ENCODE measurements around the gene S100A12.

Gene S100A12

GRCh38 chr1:153341431-153341934 is 33.9 kb downstream of the S100A12 start:
- Histone ChIP-seq H3K9me3 (ENCODE audit: control insufficient read depth, insufficient read depth, low read length) (no peaks in the 10 kb centered on the region), H3K4me3 (ENCODE audit: low read length) (no peak overlapping the region), H3K9me2 (replicated peaks; ENCODE audit: control insufficient read depth, low read length) (no peaks in the 10 kb centered on the region), H4K20me1 (ENCODE audit: control insufficient read depth, insufficient read depth, low read depth, low read length) (no peaks in the 10 kb centered on the region), H3K27me3 (ENCODE audit: control insufficient read depth, low read length) (peaks cover 15% of the 10 kb centered on the region), H3K27ac (ENCODE audit: low read depth, low read length) (no peak overlapping the region), H3K4me2 (ENCODE audit: low read length) (no peak overlapping the region), H3F3A (ENCODE audit: control insufficient read depth, insufficient read depth) (no peaks in the 10 kb centered on the region), H3K36me3 (ENCODE audit: control insufficient read depth, low read length) (no peaks in the 10 kb centered on the region), H3K79me2 (ENCODE audit: control insufficient read depth, low read length) (no peaks in the 10 kb centered on the region), H3K4me1 (ENCODE audit: control insufficient read depth, low read length) (no peaks in the 10 kb centered on the region)
- TF ChIP-seq EZH2phosphoT487 (IDR thresholded peaks at IDR 0.05; ENCODE audit: borderline replicate concordance, low read length), result no peak
- TF ChIP-seq, protein P1, sequence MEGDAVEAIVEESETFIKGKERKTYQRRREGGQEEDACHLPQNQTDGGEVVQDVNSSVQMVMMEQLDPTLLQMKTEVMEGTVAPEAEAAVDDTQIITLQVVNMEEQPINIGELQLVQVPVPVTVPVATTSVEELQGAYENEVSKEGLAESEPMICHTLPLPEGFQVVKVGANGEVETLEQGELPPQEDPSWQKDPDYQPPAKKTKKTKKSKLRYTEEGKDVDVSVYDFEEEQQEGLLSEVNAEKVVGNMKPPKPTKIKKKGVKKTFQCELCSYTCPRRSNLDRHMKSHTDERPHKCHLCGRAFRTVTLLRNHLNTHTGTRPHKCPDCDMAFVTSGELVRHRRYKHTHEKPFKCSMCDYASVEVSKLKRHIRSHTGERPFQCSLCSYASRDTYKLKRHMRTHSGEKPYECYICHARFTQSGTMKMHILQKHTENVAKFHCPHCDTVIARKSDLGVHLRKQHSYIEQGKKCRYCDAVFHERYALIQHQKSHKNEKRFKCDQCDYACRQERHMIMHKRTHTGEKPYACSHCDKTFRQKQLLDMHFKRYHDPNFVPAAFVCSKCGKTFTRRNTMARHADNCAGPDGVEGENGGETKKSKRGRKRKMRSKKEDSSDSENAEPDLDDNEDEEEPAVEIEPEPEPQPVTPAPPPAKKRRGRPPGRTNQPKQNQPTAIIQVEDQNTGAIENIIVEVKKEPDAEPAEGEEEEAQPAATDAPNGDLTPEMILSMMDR (IDR thresholded peaks at IDR 0.05; ENCODE audit: low read depth, low read length, poor library complexity, severe bottlenecking), result no peak

DNA sequence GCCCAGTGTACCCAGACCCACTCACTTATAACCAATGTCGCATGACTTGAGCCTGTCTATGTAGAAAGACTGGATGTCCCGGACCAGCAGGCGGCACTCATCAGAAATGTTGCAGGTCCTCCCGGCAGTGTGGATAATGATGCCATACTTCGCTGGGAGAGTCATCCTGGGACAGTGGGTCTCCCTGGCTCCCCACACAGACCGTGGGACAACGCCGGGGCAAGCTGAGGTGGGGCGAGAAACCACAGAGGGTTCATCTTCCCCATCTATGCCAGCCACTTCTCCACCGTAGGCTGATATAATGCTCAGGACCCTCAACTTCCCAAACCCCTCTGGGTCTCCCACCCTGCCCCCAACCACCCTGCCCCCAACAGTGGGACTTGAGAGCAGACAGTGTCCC is 35.1 kb downstream of the S100A12 start:
- Histone ChIP-seq H3K4me2 (ENCODE audit: low read length) (no peak overlapping the region), H3K9me3 (ENCODE audit: control insufficient read depth, insufficient read depth, low read length) (no peaks in the 10 kb centered on the region), H3K4me1 (ENCODE audit: control insufficient read depth, low read length) (no peaks in the 10 kb centered on the region), H3K79me2 (ENCODE audit: control insufficient read depth, low read length) (no peaks in the 10 kb centered on the region), H3K27me3 (ENCODE audit: control insufficient read depth, low read length) (peaks cover 9% of the 10 kb centered on the region), H4K20me1 (ENCODE audit: control insufficient read depth, insufficient read depth, low read depth, low read length) (no peaks in the 10 kb centered on the region), H3K36me3 (ENCODE audit: control insufficient read depth, low read length) (no peaks in the 10 kb centered on the region), H3K9me2 (replicated peaks; ENCODE audit: control insufficient read depth, low read length) (no peaks in the 10 kb centered on the region), H3K4me3 (ENCODE audit: low read length) (no peak overlapping the region), H3K27ac (ENCODE audit: low read depth, low read length) (no peak overlapping the region), H3F3A (ENCODE audit: control insufficient read depth, insufficient read depth) (no peaks in the 10 kb centered on the region)
- no peak for TF ChIP-seq EZH2phosphoT487 (IDR thresholded peaks at IDR 0.05; ENCODE audit: borderline replicate concordance, low read length)
- TF ChIP-seq, protein P1 (IDR thresholded peaks at IDR 0.05; ENCODE audit: low read depth, low read length, poor library complexity, severe bottlenecking), result no peak

GRCh38 chr1:153339802-153340201 is 35.6 kb downstream of the S100A12 start:
- Histone ChIP-seq H3K4me2 (ENCODE audit: low read length) (no peak overlapping the region), H3K79me2 (ENCODE audit: control insufficient read depth, low read length) (no peaks in the 10 kb centered on the region), H3K36me3 (ENCODE audit: control insufficient read depth, low read length) (no peaks in the 10 kb centered on the region), H3K9me2 (replicated peaks; ENCODE audit: control insufficient read depth, low read length) (no peaks in the 10 kb centered on the region), H3K9me3 (ENCODE audit: control insufficient read depth, insufficient read depth, low read length) (no peaks in the 10 kb centered on the region), H3K27ac (ENCODE audit: low read depth, low read length) (no peak overlapping the region), H4K20me1 (ENCODE audit: control insufficient read depth, insufficient read depth, low read depth, low read length) (no peaks in the 10 kb centered on the region), H3K27me3 (ENCODE audit: control insufficient read depth, low read length) (peaks cover 9% of the 10 kb centered on the region), H3K4me1 (ENCODE audit: control insufficient read depth, low read length) (no peaks in the 10 kb centered on the region), H3F3A (ENCODE audit: control insufficient read depth, insufficient read depth) (no peaks in the 10 kb centered on the region), H3K4me3 (ENCODE audit: low read length) (no peak overlapping the region)
- TF ChIP-seq, protein P1 (IDR thresholded peaks at IDR 0.05; ENCODE audit: low read depth, low read length, poor library complexity, severe bottlenecking), result no peak
- TF ChIP-seq EZH2phosphoT487 (IDR thresholded peaks at IDR 0.05; ENCODE audit: borderline replicate concordance, low read length), result no peak
